Activated CD8-positive, alpha-beta memory T cell treated with anti-CD3 and anti-CD28 coated beads, Interleukin-2, amount 10 ng/mL, durations not matched to agents 7 days and 5 days (primary cell): ENCODE data around the gene ZMPSTE24. TPM values are rescaled to one million over a fixed set of nuclear protein-coding genes. Genes with fewer than 3 reads are reported as not detected.

Experiments used
- total RNA-seq, 2 experiments: library from RNA; stranded (reverse); gene quantifications; one replicate each; pipeline ENCODE4 v1.2.3, GENCODE V29; 2021

The ZMPSTE24 gene
- total RNA-seq, 2 experiments from 2014 or later = 23.3 to 41.1 TPM

Other genes starting within 250 kb of the ZMPSTE24 start
- 100 to 1,000 TPM; 647 to 727 TPM for gene CAP1, start 217.5 kb upstream of the ZMPSTE24 start, total RNA-seq
- 10 to 100 TPM; 74.1 to 96.6 TPM for gene PPT1, start 161.0 kb upstream of the ZMPSTE24 start, total RNA-seq
- gene RLF, start 96.8 kb upstream of the ZMPSTE24 start, total RNA-seq = 10 to 100 TPM; 18.8 to 21.4 TPM
- under 1 TPM in 1 of 2 experiments, not detected in 1; 0.41 TPM for gene TMCO2, start 10.3 kb upstream of the ZMPSTE24 start, total RNA-seq
- 10 to 100 TPM in 1 of 2 experiments, 1 to 10 TPM in 1; 8.3 to 12.4 TPM for gene COL9A2, start 59.0 kb downstream of the ZMPSTE24 start, total RNA-seq
- gene SMAP2, start 115.5 kb downstream of the ZMPSTE24 start, total RNA-seq = 100 to 1,000 TPM; 116 to 145 TPM
- gene ZFP69B, start 192.2 kb downstream of the ZMPSTE24 start, total RNA-seq = 1 to 10 TPM; 3.8 to 5.1 TPM
- gene ZFP69, start 219.1 kb downstream of the ZMPSTE24 start, total RNA-seq = 1 to 10 TPM; 1.4 TPM